Prostate gland (tissue), 2 donors: Measurements from ENCODE around the gene CDK14. TPM values are rescaled to one million over a fixed set of nuclear protein-coding genes. Genes with fewer than 3 reads are reported as not detected.

ENCODE experiments used
- DNase-seq: peaks from one replicate; pipeline ENCODE4 v3.0.0-alpha.2; 2019; ENCODE audit warnings: low spot score
- H3K27ac ChIP-seq, 2 donors: fragments of 200-600 bp; sonication (generic); 2 replicates each; pipeline ENCODE4 v1.5.1; 2017 to 2019
- H3K27me3 ChIP-seq: fragments of 200-600 bp; sonication (generic); replicated peaks from 2 replicates; pipeline ENCODE4 v1.5.1; 2019; ENCODE audit not compliant: insufficient read depth
- H3K36me3 ChIP-seq, 2 donors: fragments of 200-600 bp; sonication (generic); 1 replicate in 1 of 2; 2 replicates in 1 of 2; pipeline versions ENCODE4 v1.5.1 to v1.8.1; 2017 to 2019
- H3K4me1 ChIP-seq: fragments of 200-600 bp; sonication (generic); replicated peaks from 2 replicates; pipeline ENCODE4 v1.5.1; 2019
- H3K4me3 ChIP-seq, 2 donors: fragments of 200-600 bp; sonication (generic); 2 replicates each; pipeline ENCODE4 v1.5.1; 2017 to 2019
- H3K9me3 ChIP-seq: fragments of 200-600 bp; sonication (generic); 2 replicates; pipeline ENCODE4 v1.5.1; 2017
- POLR2A ChIP-seq: fragments of 450-650 bp; IDR thresholded peaks from one replicate; pipeline ENCODE4 v1.6.1; 2016; ENCODE audit warnings: antibody characterized with exemption, mild to moderate bottlenecking
- POLR2AphosphoS5 ChIP-seq: sonication (generic); formaldehyde crosslinking; IDR thresholded peaks from one replicate; pipeline ENCODE4 v1.6.1; 2017; ENCODE audit warnings: antibody characterized with exemption
- WGBS: methylation state at CpG from one replicate; pipeline ENCODE4 v1.1.5; 2018; 5-methylcytosine and 5-hydroxymethylcytosine counted together
- intact Hi-C: fragments of 100-400 bp; cut with DNase I; formaldehyde crosslinking; loops from one replicate; pipeline ENCODE4 v1.14.2; 2022
- total RNA-seq, 2 donors: library from RNA; depleted of rRNA; stranded (reverse); fragments of >200 nt; gene quantifications; one replicate each; pipeline ENCODE4 v1.1.0, GENCODE V29; 2016
- TF ChIP-seq, protein P1 (sequence below), 4 experiments: fragments of 200-600 bp in 2 of 4; fragments of 450-650 bp in 2 of 4; sonication (generic) in 2 of 4; IDR thresholded peaks; 1 replicate in 3 of 4; 2 replicates in 1 of 4; pipeline ENCODE4 v1.5.1; 2016 to 2019; ENCODE audit warnings: antibody characterized with exemption in 4 of 4, mild to moderate bottlenecking in 2 of 4, moderate library complexity in 2 of 4

CDK14 gene
- total RNA-seq, 2 donors from 2014 or later = 13.7 to 20.7 TPM

DNA sequence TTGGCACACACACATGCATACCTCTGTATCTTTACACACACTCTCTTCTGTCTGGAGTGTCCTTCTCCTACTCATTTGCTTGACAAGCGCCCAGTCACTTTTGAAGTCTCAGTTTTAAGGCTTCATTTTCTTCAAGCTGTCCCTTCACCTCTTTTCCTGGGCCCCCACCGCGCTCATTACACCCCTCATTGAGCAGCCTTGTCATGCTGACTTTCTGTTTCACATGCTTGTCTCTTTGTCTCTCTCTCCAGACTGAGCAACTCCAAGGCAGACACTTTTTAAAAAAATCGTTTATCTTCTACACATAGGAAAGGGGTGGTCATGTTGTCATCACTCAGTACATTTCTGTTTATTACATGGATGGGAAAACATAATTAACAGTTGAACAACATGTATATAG lies 442.9 kb downstream of the CDK14 start:
- no peaks in the 10 kb centered on the region for H3K36me3 ChIP-seq
- no peaks in the 10 kb centered on the region for H3K4me1 ChIP-seq
- no peaks in the 10 kb centered on the region for H3K9me3 ChIP-seq
- no peak overlapping the region for H3K27ac ChIP-seq
- 90% methylated on average over 4 of the region's 4 CpGs for WGBS
- no peaks in the 10 kb centered on the region for H3K27me3 ChIP-seq
- TF ChIP-seq POLR2A (no peak), POLR2AphosphoS5 (no peak)
- TF ChIP-seq, protein P1, sequence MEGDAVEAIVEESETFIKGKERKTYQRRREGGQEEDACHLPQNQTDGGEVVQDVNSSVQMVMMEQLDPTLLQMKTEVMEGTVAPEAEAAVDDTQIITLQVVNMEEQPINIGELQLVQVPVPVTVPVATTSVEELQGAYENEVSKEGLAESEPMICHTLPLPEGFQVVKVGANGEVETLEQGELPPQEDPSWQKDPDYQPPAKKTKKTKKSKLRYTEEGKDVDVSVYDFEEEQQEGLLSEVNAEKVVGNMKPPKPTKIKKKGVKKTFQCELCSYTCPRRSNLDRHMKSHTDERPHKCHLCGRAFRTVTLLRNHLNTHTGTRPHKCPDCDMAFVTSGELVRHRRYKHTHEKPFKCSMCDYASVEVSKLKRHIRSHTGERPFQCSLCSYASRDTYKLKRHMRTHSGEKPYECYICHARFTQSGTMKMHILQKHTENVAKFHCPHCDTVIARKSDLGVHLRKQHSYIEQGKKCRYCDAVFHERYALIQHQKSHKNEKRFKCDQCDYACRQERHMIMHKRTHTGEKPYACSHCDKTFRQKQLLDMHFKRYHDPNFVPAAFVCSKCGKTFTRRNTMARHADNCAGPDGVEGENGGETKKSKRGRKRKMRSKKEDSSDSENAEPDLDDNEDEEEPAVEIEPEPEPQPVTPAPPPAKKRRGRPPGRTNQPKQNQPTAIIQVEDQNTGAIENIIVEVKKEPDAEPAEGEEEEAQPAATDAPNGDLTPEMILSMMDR (IDR thresholded peaks at IDR 0.05) = no peak
- intact Hi-C loops = loop anchor here (5.0 to 10.0 kb wide), 2 partner anchors 484 to 582 kb away; no protein-coding TSS in a partner anchor
- H3K4me3 ChIP-seq = no peak overlapping the region
- no peak for DNase-seq

DNA sequence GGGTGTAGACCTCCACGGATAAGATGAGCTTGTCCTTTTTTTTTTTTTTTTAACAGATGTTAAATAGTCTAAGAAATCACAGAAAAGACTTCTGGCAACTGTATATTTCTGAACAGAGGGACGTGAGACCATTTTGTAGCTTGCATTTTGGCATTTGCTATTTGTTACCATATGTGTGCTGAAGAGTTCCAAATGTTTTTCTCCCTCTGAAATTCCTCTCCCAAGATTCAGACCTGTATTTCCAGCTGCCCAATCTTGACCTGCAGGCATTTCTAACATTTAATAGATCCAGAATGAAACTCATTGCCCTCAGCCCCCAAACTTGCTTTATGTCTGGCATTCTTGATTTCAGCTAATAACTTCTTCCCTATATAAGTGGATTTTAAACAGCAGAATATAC lies 445.0 kb downstream of the CDK14 start:
- no peak overlapping the region for H3K27ac ChIP-seq
- WGBS = 55% methylated on average over 2 of the region's 2 CpGs
- H3K4me3 ChIP-seq = no peak overlapping the region
- TF ChIP-seq POLR2AphosphoS5 (no peak), POLR2A (no peak)
- TF ChIP-seq, protein P1 (IDR thresholded peaks at IDR 0.05) = no peak
- intact Hi-C loops = no loop called here
- H3K27me3 ChIP-seq = no peaks in the 10 kb centered on the region
- DNase-seq = no peak
- H3K9me3 ChIP-seq = no peaks in the 10 kb centered on the region
- H3K4me1 ChIP-seq = no peaks in the 10 kb centered on the region
- no peaks in the 10 kb centered on the region for H3K36me3 ChIP-seq

DNA sequence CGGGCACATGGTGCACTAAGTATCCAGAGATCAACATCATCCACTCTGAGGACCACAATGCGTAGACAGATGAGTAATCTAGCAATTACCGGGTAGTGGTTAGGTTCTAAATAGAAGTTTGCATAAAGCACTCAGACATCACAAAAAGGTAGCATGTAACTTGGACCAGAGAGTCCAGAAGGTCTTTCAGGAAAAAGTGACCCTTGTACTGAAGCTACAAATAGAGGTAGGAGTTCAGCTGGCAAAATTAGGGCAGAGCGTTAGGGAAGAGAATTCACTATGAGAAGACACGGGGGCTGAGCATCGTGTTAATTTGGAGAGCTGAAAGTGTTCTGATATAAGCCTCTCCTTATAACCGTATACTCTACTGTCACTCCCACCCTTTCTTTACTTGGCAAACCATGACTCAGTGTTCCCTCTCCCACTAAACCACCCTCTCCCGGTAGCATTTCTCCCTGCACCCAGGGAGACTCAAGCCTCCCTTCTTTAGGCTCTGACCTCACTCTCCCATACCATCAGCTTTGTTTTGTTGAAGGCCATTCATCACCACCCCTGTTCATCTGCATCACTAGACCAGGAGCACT lies 445.9 kb downstream of the CDK14 start:
- no peak for DNase-seq
- 96% methylated on average over 8 of the region's 8 CpGs for WGBS
- no peaks in the 10 kb centered on the region for H3K9me3 ChIP-seq
- TF ChIP-seq POLR2A = no peak
- TF ChIP-seq POLR2AphosphoS5 = no peak
- TF ChIP-seq, protein P1 (IDR thresholded peaks at IDR 0.05) = no peak
- no peak overlapping the region for H3K4me3 ChIP-seq
- H3K27me3 ChIP-seq = no peaks in the 10 kb centered on the region
- no peak overlapping the region for H3K27ac ChIP-seq
- no peaks in the 10 kb centered on the region for H3K36me3 ChIP-seq
- no peaks in the 10 kb centered on the region for H3K4me1 ChIP-seq
- intact Hi-C loops = no loop called here

DNA sequence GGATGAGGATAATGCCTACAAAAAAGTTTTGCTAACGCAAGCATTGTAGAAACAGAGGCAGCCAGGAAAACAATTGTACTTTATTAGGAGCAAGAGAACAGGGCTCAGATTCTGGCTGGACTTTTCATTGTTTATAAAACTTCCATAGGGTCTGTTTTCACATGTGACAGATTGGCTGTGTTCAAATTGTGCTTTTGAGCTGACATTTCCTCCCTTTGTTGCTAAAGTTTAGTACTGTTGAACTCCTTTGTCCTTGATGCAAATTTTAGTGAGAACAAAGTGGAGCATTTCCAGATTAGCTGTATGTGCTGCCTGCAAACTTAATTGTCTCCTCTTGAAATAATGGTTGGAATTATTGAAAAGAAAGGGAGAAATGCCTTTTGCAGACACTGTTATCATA lies 447.1 kb downstream of the CDK14 start:
- no peaks in the 10 kb centered on the region for H3K4me1 ChIP-seq
- no peaks in the 10 kb centered on the region for H3K27me3 ChIP-seq
- no peak for DNase-seq
- intact Hi-C loops = no loop called here
- H3K36me3 ChIP-seq = no peaks in the 10 kb centered on the region
- H3K9me3 ChIP-seq = no peaks in the 10 kb centered on the region
- TF ChIP-seq, protein P1 (IDR thresholded peaks at IDR 0.05) = no peak
- TF ChIP-seq POLR2A = no peak
- no peak for TF ChIP-seq POLR2AphosphoS5
- H3K4me3 ChIP-seq = no peak overlapping the region
- 70% methylated on average over 1 of the region's 1 CpG for WGBS
- H3K27ac ChIP-seq = no peak overlapping the region

DNA sequence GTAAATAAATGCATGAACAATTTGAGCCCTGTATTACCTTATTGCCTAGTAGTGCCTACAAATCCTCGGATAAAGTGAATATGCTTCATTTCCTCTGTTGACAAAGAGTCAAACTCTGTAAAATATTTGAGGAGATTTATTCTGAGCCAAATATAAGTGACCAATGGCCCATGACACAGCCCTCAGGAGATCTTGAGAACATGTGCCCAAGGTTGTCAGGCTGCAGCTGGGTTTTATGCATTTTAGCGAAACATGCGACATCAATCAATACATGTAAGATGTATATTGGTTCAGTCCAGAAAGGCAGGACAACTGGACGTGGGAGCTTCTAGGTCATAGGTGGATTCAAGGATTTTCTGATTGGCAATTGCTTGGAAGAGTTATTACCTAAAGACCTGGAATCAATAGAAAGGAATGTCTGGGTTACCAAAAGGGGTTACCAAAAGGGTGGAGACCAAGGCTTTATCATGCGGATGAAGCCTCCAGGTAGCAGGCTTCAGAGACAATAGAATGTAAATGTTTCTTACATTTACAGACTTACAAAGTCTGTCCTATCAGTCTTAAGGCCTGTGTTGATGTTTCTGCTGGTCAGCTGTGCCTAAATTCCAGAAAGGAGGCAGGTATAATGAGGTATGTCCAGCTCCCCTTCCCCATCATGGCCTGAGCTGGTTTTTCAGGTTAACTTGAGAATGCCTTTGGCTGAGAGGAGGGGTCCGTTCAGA lies 448.0 kb downstream of the CDK14 start:
- intact Hi-C loops = no loop called here
- H3K27ac ChIP-seq = no peak overlapping the region

More for the DNA sequence above, 448.0 kb downstream of the CDK14 start:
- H3K9me3 ChIP-seq = no peaks in the 10 kb centered on the region
- no peaks in the 10 kb centered on the region for H3K27me3 ChIP-seq
- H3K4me1 ChIP-seq = no peaks in the 10 kb centered on the region
- H3K4me3 ChIP-seq = no peak overlapping the region
- 90% methylated on average over 6 of the region's 6 CpGs for WGBS
- no peaks in the 10 kb centered on the region for H3K36me3 ChIP-seq
- TF ChIP-seq POLR2AphosphoS5 (no peak), POLR2A (no peak)
- TF ChIP-seq, protein P1 (IDR thresholded peaks at IDR 0.05) = no peak
- DNase-seq = no peak
